Neutrophil (primary cell): Measurements from ENCODE around the gene TRIM42.

ENCODE experiments used
- H3K27ac ChIP-seq: fragments of 200-600 bp; sonication (generic); 2 replicates; pipeline ENCODE4 v1.5.1; 2016; ENCODE audit warnings: mild to moderate bottlenecking, moderate library complexity
- H3K27me3 ChIP-seq: fragments of 200-600 bp; sonication (generic); 2 replicates; pipeline ENCODE4 v1.6.0; 2016; ENCODE audit warnings: mild to moderate bottlenecking
- H3K36me3 ChIP-seq: fragments of 200-600 bp; sonication (generic); 2 replicates; pipeline ENCODE4 v1.5.1; 2017
- H3K4me1 ChIP-seq, 2 experiments: fragments of 200-600 bp in 1 of 2; sonication (generic) in 1 of 2; 1 replicate in 1 of 2; 2 replicates in 1 of 2; pipeline versions ENCODE4 v1.5.1 to v1.6.1; 2013 to 2016; ENCODE audit warnings: low read depth in 1 of 2, low read length in 1 of 2, mild to moderate bottlenecking in 1 of 2, moderate library complexity in 1 of 2; ENCODE audit not compliant: control insufficient read depth in 1 of 2, insufficient read depth in 1 of 2
- H3K4me3 ChIP-seq, 2 experiments: fragments of 200-600 bp in 1 of 2; sonication (generic) in 1 of 2; 1 replicate in 1 of 2; 2 replicates in 1 of 2; pipeline ENCODE4 v1.5.1; 2013 to 2016; ENCODE audit warnings: low read depth in 1 of 2, low read length in 1 of 2, mild to moderate bottlenecking in 1 of 2, moderate library complexity in 1 of 2
- H3K9me3 ChIP-seq: fragments of 200-600 bp; sonication (generic); 2 replicates; pipeline ENCODE4 v1.5.1; 2016
- CTCF ChIP-seq: fragments of 200-600 bp; sonication (generic); IDR thresholded peaks from 2 replicates; pipeline ENCODE4 v1.5.1; 2016; ENCODE audit warnings: antibody characterized with exemption

Gene TRIM42

GRCh38 chr3:140635276-140635675 is 42.6 kb upstream of the TRIM42 start:
- H3K4me3 ChIP-seq: no peak overlapping the region

GRCh38 chr3:140636406-140637138 is 41.3 kb upstream of the TRIM42 start:
- H3K36me3 ChIP-seq: no peaks in the 10 kb centered on the region
- no peaks in the 10 kb centered on the region for H3K27me3 ChIP-seq
- H3K4me1 ChIP-seq: no peaks in the 10 kb centered on the region
- TF ChIP-seq CTCF: no peak
- H3K9me3 ChIP-seq: no peaks in the 10 kb centered on the region
- H3K27ac ChIP-seq: no peak overlapping the region
- H3K4me3 ChIP-seq: no peak overlapping the region

More at GRCh38 chr3:140635276-140635675, 42.6 kb upstream of the TRIM42 start:
- TF ChIP-seq CTCF: no peak
- no peaks in the 10 kb centered on the region for H3K27me3 ChIP-seq
- no peaks in the 10 kb centered on the region for H3K9me3 ChIP-seq
- H3K4me1 ChIP-seq: no peaks in the 10 kb centered on the region
- H3K27ac ChIP-seq: no peak overlapping the region
- H3K36me3 ChIP-seq: no peaks in the 10 kb centered on the region

- H3K9me3 ChIP-seq: no peaks in the 10 kb centered on the region
- no peak overlapping the region for H3K27ac ChIP-seq
- H3K27me3 ChIP-seq: no peaks in the 10 kb centered on the region
- no peaks in the 10 kb centered on the region for H3K4me1 ChIP-seq
- no peak for TF ChIP-seq CTCF
- no peak overlapping the region for H3K4me3 ChIP-seq
- no peaks in the 10 kb centered on the region for H3K36me3 ChIP-seq
Observed at GRCh38 chr3:140651287-140651686, 26.6 kb upstream of the TRIM42 start.

GRCh38 chr3:140655678-140656077 is 22.2 kb upstream of the TRIM42 start:
- Histone ChIP-seq H3K27me3 (no peaks in the 10 kb centered on the region), H3K9me3 (no peaks in the 10 kb centered on the region), H3K27ac (no peak overlapping the region), H3K36me3 (no peaks in the 10 kb centered on the region), H3K4me3 (no peak overlapping the region), H3K4me1 (no peaks in the 10 kb centered on the region)
- no peak for TF ChIP-seq CTCF

- no peak overlapping the region for H3K4me3 ChIP-seq
- no peaks in the 10 kb centered on the region for H3K36me3 ChIP-seq
- no peak overlapping the region for H3K27ac ChIP-seq
- H3K4me1 ChIP-seq: no peaks in the 10 kb centered on the region
- H3K9me3 ChIP-seq: no peaks in the 10 kb centered on the region
- no peak for TF ChIP-seq CTCF
- H3K27me3 ChIP-seq: no peaks in the 10 kb centered on the region
Observed at GRCh38 chr3:140664111-140664510, 13.8 kb upstream of the TRIM42 start.
